PC-3 (cell line): ENCODE data around the gene TICRR. TPM values are rescaled to one million over a fixed set of nuclear protein-coding genes. Genes with fewer than 3 reads are reported as not detected.
A peak's percentile ranks its signal among the peaks of the same experiment; 100 is the strongest.

Experiments used
- ATAC-seq: fragments of 200-7000 bp; cut with Tn5 transposase; 2 replicates; pipeline ENCODE4 v1.9.1; 2020; ENCODE audit warnings: mild to moderate bottlenecking, moderate library complexity
- BruUV-seq: library from RNA; stranded (reverse); fragments of 400-500 nt; replicated peaks from 2 replicates; lab custom pipeline; 2021; lab: Mats Ljungman, UMichigan
- CTCF ChIA-PET: fragments of 300-600 bp; sonication (Branson Sonifier 250); formaldehyde crosslinking; loops from one replicate; lab custom pipeline; 2022; ENCODE audit warnings: antibody characterized with exemption; lab: Charles Lee
- POLR2A ChIA-PET: fragments of 300-600 bp; sonication (Branson Sonifier 250); formaldehyde crosslinking; loops from one replicate; lab custom pipeline; 2022; ENCODE audit warnings: antibody characterized with exemption; ENCODE audit not compliant: unreplicated experiment; lab: Charles Lee
- DNase-seq: peaks from one replicate; pipeline ENCODE4 v3.0.0-alpha.2; 2015
- H2AFZ ChIP-seq: fragments of 300-600 bp; sonication (generic); 2 replicates; pipeline ENCODE4 v1.6.0; 2016; ENCODE audit warnings: antibody characterized with exemption, low read length
- H3F3A ChIP-seq: fragments of 300-600 bp; sonication (generic); one replicate; pipeline ENCODE4 v1.6.0; 2017; ENCODE audit warnings: antibody characterized with exemption, low read length, control low read depth, mild to moderate bottlenecking; ENCODE audit not compliant: unreplicated experiment
- H3K27ac ChIP-seq: fragments of 300-600 bp; sonication (generic); 2 replicates; pipeline ENCODE4 v1.5.1; 2016; ENCODE audit warnings: mild to moderate bottlenecking, low read length
- H3K27me3 ChIP-seq: fragments of 300-600 bp; sonication (generic); 2 replicates; pipeline ENCODE4 v1.6.1; 2016; ENCODE audit warnings: low read length, mixed read lengths
- H3K36me3 ChIP-seq: fragments of 300-600 bp; sonication (generic); 2 replicates; pipeline ENCODE4 v1.6.1; 2016; ENCODE audit warnings: low read depth, mixed run types, low read length, mixed read lengths
- H3K4me1 ChIP-seq: fragments of 300-600 bp; sonication (generic); 2 replicates; pipeline ENCODE4 v1.5.1; 2016; ENCODE audit warnings: low read length; ENCODE audit not compliant: insufficient read depth
- H3K4me2 ChIP-seq: fragments of 300-600 bp; sonication (generic); 2 replicates; pipeline ENCODE4 v1.6.0; 2016; ENCODE audit warnings: low read length
- H3K4me3 ChIP-seq: fragments of 300-600 bp; sonication (generic); 2 replicates; pipeline ENCODE4 v1.5.1; 2016; ENCODE audit warnings: mild to moderate bottlenecking, low read length, mixed read lengths
- H3K79me2 ChIP-seq: fragments of 300-600 bp; sonication (generic); 2 replicates; pipeline ENCODE4 v1.6.1; 2017; ENCODE audit warnings: low read length, mixed read lengths
- H3K9ac ChIP-seq: fragments of 300-600 bp; sonication (generic); 2 replicates; pipeline ENCODE4 v1.6.0; 2016; ENCODE audit warnings: mild to moderate bottlenecking, low read length
- H3K9me2 ChIP-seq: fragments of 300-600 bp; sonication (generic); replicated peaks from 2 replicates; pipeline ENCODE4 v1.6.1; 2016; ENCODE audit warnings: mixed run types, low read length, mixed read lengths
- H3K9me3 ChIP-seq: fragments of 300-600 bp; sonication (generic); 2 replicates; pipeline ENCODE4 v1.6.1; 2016; ENCODE audit warnings: low read length, mixed read lengths
- H4K20me1 ChIP-seq: fragments of 300-600 bp; sonication (generic); 2 replicates; pipeline ENCODE4 v1.6.1; 2016; ENCODE audit warnings: low read length, mixed read lengths
- EZH2 ChIP-seq: fragments of 300-600 bp; sonication (generic); IDR thresholded peaks from one replicate; pipeline ENCODE4 v1.6.1; 2017; ENCODE audit warnings: antibody characterized with exemption, mild to moderate bottlenecking, low read length; ENCODE audit not compliant: unreplicated experiment
- EZH2phosphoT487 ChIP-seq: fragments of 300-600 bp; sonication (generic); IDR thresholded peaks from 2 replicates; pipeline ENCODE4 v1.6.1; 2018; ENCODE audit warnings: mild to moderate bottlenecking, antibody characterized with exemption, low read length, borderline replicate concordance
- intact Hi-C: fragments of 100-400 bp; cut with micrococcal nuclease; formaldehyde crosslinking; loops from 2 replicates; pipeline ENCODE4 v1.9.0; 2023
- total RNA-seq: library from RNA; depleted of rRNA; stranded (reverse); fragments of >200 nt; gene quantifications from 2 replicates; pipeline ENCODE4 v1.2.3, GENCODE V29; 2014
- TF ChIP-seq, protein P1 (sequence below): fragments of 300-600 bp; sonication (generic); conservative IDR thresholded peaks from 2 replicates; pipeline ENCODE4 v1.5.1; 2017; ENCODE audit warnings: antibody characterized with exemption, low read depth, mild to moderate bottlenecking, low read length

TICRR gene
- total RNA-seq, 1 experiment from 2014 or later, result 14.3 TPM

DNA sequence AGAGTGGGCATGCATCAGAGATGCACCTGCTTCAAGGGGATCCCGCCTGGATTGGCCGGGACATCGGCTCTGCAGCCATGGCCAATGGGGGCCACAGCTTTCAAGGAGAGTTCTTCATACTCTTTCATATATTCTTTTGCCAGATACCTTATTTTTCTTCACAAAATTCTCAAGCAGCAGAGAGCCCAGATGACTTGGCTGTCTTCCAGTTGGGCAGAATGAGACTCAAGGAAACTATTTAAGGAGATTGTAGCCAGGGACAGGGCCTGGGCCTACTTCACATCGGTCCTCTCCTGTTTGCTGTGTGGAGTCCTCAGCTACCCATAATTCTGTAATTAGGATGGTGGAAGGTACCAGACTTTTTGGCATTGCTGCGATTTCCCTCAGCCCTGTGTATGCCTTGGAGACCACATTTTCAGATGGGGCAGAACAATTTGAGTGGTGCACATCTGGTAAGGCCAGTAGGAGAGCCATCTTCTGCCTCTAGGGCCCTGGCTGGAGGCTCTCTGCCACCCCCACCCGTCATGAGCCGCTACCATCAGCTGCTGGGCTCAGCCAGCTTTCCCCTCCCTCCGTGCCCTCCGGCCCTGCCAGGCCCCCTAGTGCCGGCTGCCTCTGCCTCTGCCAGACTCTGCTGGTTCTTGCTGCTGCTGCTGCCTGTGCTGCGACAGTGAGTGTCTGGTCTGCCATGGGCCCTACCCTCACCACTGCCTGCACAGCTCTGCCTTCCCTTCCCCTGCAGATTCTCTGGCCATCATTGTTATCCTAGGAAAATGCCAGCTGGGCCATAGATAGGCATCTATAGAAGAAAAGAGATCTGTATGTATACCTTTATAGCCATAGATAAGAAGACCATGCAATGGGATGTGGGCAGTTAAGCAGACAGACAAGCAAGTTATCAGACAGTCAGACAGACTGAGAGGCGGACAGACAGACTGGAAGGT, 97.2 kb downstream of the TICRR start:
- Histone ChIP-seq H3K9ac (no peak overlapping the region), H3K9me2 (no peaks in the 10 kb centered on the region), H4K20me1 (no peaks in the 10 kb centered on the region), H3K4me3 (no peak overlapping the region), H3K27ac (no peak overlapping the region), H3K79me2 (no peaks in the 10 kb centered on the region), H3K4me1 (no peaks in the 10 kb centered on the region), H3K4me2 (no peak overlapping the region), H3K36me3 (no peaks in the 10 kb centered on the region), H3F3A (no peaks in the 10 kb centered on the region), H3K9me3 (no peaks in the 10 kb centered on the region), H3K27me3 (no peaks in the 10 kb centered on the region), H2AFZ (no peak overlapping the region)
- no TSS peak for BruUV-seq
- DNase-seq (no peak), ATAC-seq (no peak)
- ChIA-PET POLR2A (interaction anchor here (0.5 kb wide), 1 partner anchor 25 kb away, joined by 3 read pairs; no protein-coding TSS in a partner anchor), CTCF (no interaction called here)
- TF ChIP-seq, protein P1, sequence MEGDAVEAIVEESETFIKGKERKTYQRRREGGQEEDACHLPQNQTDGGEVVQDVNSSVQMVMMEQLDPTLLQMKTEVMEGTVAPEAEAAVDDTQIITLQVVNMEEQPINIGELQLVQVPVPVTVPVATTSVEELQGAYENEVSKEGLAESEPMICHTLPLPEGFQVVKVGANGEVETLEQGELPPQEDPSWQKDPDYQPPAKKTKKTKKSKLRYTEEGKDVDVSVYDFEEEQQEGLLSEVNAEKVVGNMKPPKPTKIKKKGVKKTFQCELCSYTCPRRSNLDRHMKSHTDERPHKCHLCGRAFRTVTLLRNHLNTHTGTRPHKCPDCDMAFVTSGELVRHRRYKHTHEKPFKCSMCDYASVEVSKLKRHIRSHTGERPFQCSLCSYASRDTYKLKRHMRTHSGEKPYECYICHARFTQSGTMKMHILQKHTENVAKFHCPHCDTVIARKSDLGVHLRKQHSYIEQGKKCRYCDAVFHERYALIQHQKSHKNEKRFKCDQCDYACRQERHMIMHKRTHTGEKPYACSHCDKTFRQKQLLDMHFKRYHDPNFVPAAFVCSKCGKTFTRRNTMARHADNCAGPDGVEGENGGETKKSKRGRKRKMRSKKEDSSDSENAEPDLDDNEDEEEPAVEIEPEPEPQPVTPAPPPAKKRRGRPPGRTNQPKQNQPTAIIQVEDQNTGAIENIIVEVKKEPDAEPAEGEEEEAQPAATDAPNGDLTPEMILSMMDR, result no peak
- TF ChIP-seq EZH2, result no peak
- TF ChIP-seq EZH2phosphoT487, result no peak
- intact Hi-C loops, result no loop called here

DNA sequence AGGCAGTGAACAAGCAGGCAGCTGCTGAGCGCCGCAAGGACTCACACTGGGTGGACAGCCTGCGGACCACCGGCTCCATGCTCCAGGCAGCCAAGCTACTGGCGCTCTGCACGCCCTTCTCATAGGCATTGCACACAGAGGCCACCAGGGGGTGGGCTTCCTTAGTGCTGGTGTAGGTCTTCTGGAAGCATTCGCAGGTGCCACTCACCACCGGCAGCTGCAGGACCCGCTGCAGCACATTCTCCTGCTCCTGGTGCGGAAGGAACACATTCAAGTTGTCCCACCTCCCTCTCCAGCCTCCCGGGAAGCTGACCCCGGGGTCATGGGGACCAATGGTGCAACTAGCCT, 97.9 kb downstream of the TICRR start:
- ChIA-PET CTCF (no interaction called here), POLR2A (no interaction called here)
- Histone ChIP-seq H3K9me3 (no peaks in the 10 kb centered on the region), H3K9me2 (no peaks in the 10 kb centered on the region), H3K9ac (no peak overlapping the region), H3F3A (no peaks in the 10 kb centered on the region), H3K4me2 (no peak overlapping the region), H3K27ac (no peak overlapping the region), H3K36me3 (no peaks in the 10 kb centered on the region), H3K4me1 (no peaks in the 10 kb centered on the region), H3K27me3 (no peaks in the 10 kb centered on the region), H4K20me1 (no peaks in the 10 kb centered on the region), H3K79me2 (no peaks in the 10 kb centered on the region), H2AFZ (no peak overlapping the region), H3K4me3 (no peak overlapping the region)
- no peak for TF ChIP-seq EZH2phosphoT487
- TF ChIP-seq, protein P1, result peak; percentile 53
- TF ChIP-seq EZH2, result no peak
- intact Hi-C loops, result no loop called here
- peak; percentile 30 for DNase-seq
- ATAC-seq, result no peak
- no TSS peak for BruUV-seq

DNA sequence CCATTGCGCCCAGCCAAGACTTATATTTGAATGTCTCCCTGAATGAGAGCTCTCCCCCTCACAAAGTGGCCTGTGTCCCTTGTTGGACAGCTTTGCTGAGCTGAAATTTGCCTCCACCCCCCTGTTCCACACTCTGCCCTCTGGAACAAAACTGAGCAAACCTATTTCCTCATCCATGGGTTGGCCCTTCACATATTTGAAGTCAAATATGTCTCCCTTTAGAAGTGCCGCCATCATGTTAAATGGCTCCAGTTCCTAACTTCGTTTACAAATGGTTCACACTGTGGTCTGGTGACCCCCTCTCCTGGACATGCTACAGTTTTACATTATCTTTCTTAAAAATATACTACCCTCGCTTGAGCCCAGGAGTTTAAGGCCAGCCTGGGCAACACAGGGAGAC, 99.3 kb downstream of the TICRR start:
- CTCF ChIA-PET, result no interaction called here
- no peaks in the 10 kb centered on the region for H3K4me1 ChIP-seq
- POLR2A ChIA-PET, result no interaction called here
- H3K9me2 ChIP-seq, result no peaks in the 10 kb centered on the region
- H3K79me2 ChIP-seq, result no peaks in the 10 kb centered on the region
- no peak overlapping the region for H2AFZ ChIP-seq
- H3K27me3 ChIP-seq, result no peaks in the 10 kb centered on the region
- no peaks in the 10 kb centered on the region for H4K20me1 ChIP-seq
- TF ChIP-seq EZH2phosphoT487 (no peak), EZH2 (no peak)
- intact Hi-C loops, result no loop called here
- H3K9me3 ChIP-seq, result no peaks in the 10 kb centered on the region
- no peaks in the 10 kb centered on the region for H3F3A ChIP-seq
- H3K36me3 ChIP-seq, result no peaks in the 10 kb centered on the region
- no TSS peak for BruUV-seq
- DNase-seq, result no peak
- H3K4me3 ChIP-seq, result no peak overlapping the region
- H3K4me2 ChIP-seq, result no peak overlapping the region
- ATAC-seq, result no peak
- H3K27ac ChIP-seq, result no peak overlapping the region
- H3K9ac ChIP-seq, result no peak overlapping the region
